ENCODE results near the gene PCDHB5.
"Not testable (repeated sequence)": the region's sequence is repeated elsewhere in the genome, so short reads cannot be mapped to it uniquely, and the experiment has no call there.

The PCDHB5 gene

GRCh38 chr5:141152096-141152495, 17.1 kb downstream of the PCDHB5 start:
- DNase-seq (ENCODE audit: low spot score) = not testable (repeated sequence)

- no peak for DNase-seq (ENCODE audit: low spot score)
These were observed 20.8 kb downstream of the PCDHB5 start for GRCh38 chr5:141155540-141156374.

- not testable (repeated sequence) for DNase-seq (ENCODE audit: low spot score)
These were observed 22.4 kb downstream of the PCDHB5 start for GRCh38 chr5:141157356-141157755.

GRCh38 chr5:141157901-141158300, 22.9 kb downstream of the PCDHB5 start:
- not testable (repeated sequence) for DNase-seq (ENCODE audit: low spot score)

GRCh38 chr5:141172381-141173204, 37.6 kb downstream of the PCDHB5 start, which contains the start of gene PCDHB7:
Gene PCDHB7, plus strand, starts transcription at chr5:141172644. Its CDS starts 192 bp downstream, at chr5:141172836.
- peak; percentile 45 for DNase-seq (ENCODE audit: low spot score)

- not testable (repeated sequence) for DNase-seq (ENCODE audit: low spot score)
These were observed 39.5 kb downstream of the PCDHB5 start for GRCh38 chr5:141174291-141175104.

GRCh38 chr5:141175933-141176332, 40.9 kb downstream of the PCDHB5 start:
- no peak for DNase-seq (ENCODE audit: low spot score)

- DNase-seq (ENCODE audit: low spot score) = not testable (repeated sequence)
These were observed 42.7 kb downstream of the PCDHB5 start, which contains the start of gene PCDHB8 for GRCh38 chr5:141177577-141178191. Gene PCDHB8, plus strand, starts transcription at chr5:141177790. Its CDS starts 245 bp downstream, at chr5:141178035.

- not testable (repeated sequence) for DNase-seq (ENCODE audit: low spot score)
These were observed 44.4 kb downstream of the PCDHB5 start for GRCh38 chr5:141179371-141179770.

GRCh38 chr5:141179876-141180275, 44.9 kb downstream of the PCDHB5 start:
- DNase-seq (ENCODE audit: low spot score) = not testable (repeated sequence)

GRCh38 chr5:141180313-141180712, 45.3 kb downstream of the PCDHB5 start:
- DNase-seq (ENCODE audit: low spot score) = no peak

- DNase-seq (ENCODE audit: low spot score) = peak; percentile 75
These were observed 47.2 kb downstream of the PCDHB5 start, which contains the start of gene PCDHB16 for GRCh38 chr5:141182248-141182647. Gene PCDHB16, plus strand, starts transcription at chr5:141182387. Its CDS starts 173 bp downstream, at chr5:141182560.

- DNase-seq (ENCODE audit: low spot score) = not testable (repeated sequence)
These were observed 49.3 kb downstream of the PCDHB5 start for GRCh38 chr5:141184117-141184855.

GRCh38 chr5:141186897-141187512, 52.0 kb downstream of the PCDHB5 start, which contains the start of gene PCDHB9:
Gene PCDHB9, plus strand, starts transcription at chr5:141187161. Its CDS starts 158 bp downstream, at chr5:141187319.
- peak; percentile 22 for DNase-seq (ENCODE audit: low spot score)

All from Ammon's horn (tissue), 1 donor.